ENCODE results near the gene TTC39C. TPM values are rescaled to one million over a fixed set of nuclear protein-coding genes. Genes with fewer than 3 reads are reported as not detected.

Gene TTC39C
- total and polyA plus RNA-seq, 2 donors (not counting 3 experiments of a cell fraction or from before 2014, with no cell fraction given): 0.61 to 6.2 TPM

DNA sequence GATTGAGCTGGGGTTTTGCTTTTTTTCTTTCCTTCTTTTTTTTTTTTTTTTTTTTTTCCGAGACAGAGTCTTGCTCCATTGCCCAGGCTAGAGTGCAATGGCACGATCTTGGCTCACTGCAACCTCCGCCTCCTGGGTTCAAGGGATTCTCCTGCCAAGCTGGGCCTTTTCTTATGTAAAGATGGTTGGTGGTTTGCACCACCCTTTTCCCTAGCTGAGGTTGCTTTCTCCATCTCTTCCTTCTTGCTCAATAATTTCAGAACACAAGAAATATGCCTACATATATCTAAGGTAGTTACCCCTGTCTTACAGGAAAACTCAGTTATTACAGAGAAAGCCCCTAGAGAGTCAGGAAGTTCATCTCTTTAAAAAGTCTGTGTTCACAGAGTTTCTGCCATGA is 7.0 kb downstream of the TTC39C start:
- CTCF ChIA-PET: interaction anchor here (1.2 kb wide), 1 partner anchor 34 kb away, joined by 3 read pairs; no protein-coding TSS in a partner anchor
- no peak for DNase-seq (ENCODE audit: low read depth, low spot score)
- Histone ChIP-seq H3K79me2 (ENCODE audit: control insufficient read depth, insufficient read depth, low read length) (no peaks in the 10 kb centered on the region), H3K4me1 (ENCODE audit: control insufficient read depth, extremely low read depth, insufficient read depth, low read length) (no peaks in the 10 kb centered on the region), H3K9ac (replicated peaks; ENCODE audit: extremely low read depth, insufficient read depth, low read length) (no peak overlapping the region), H3K4me3 (replicated peaks in 1 of 3; ENCODE audit: insufficient read depth in 1 of 3, low read depth in 1 of 3, low read length in 3 of 3) (no peak overlapping the region), H2AFZ (ENCODE audit: low read depth, low read length) (no peak overlapping the region), H3K27ac (ENCODE audit: insufficient read depth, low read depth, low read length) (no peak overlapping the region), H3K36me3 (ENCODE audit: control insufficient read depth in 2 of 2, extremely low read depth in 1 of 2, insufficient read depth in 2 of 2, low read length in 2 of 2) (no peaks in the 10 kb centered on the region), H3K4me2 (ENCODE audit: insufficient read depth, low read length) (no peak overlapping the region), H3K27me3 (ENCODE audit: control insufficient read depth in 2 of 2, insufficient read depth in 2 of 2, low read length in 2 of 2) (peaks cover 0 to 3% of the 10 kb centered on the region in 2 experiments), H4K20me1 (replicated peaks; ENCODE audit: control insufficient read depth, extremely low read depth, insufficient read depth, low read length) (no peaks in the 10 kb centered on the region), H3K9me3 (replicated peaks; ENCODE audit: control insufficient read depth, insufficient read depth, low read length) (no peaks in the 10 kb centered on the region), H3K9me1 (replicated peaks; ENCODE audit: control insufficient read depth, extremely low read depth, insufficient read depth, low read length) (no peaks in the 10 kb centered on the region)
- no TSS peak for BruUV-seq (replicated peaks)
- FAIRE-seq: no peak
- POLR2A ChIA-PET: no interaction called here
- TF ChIP-seq, protein P1, sequence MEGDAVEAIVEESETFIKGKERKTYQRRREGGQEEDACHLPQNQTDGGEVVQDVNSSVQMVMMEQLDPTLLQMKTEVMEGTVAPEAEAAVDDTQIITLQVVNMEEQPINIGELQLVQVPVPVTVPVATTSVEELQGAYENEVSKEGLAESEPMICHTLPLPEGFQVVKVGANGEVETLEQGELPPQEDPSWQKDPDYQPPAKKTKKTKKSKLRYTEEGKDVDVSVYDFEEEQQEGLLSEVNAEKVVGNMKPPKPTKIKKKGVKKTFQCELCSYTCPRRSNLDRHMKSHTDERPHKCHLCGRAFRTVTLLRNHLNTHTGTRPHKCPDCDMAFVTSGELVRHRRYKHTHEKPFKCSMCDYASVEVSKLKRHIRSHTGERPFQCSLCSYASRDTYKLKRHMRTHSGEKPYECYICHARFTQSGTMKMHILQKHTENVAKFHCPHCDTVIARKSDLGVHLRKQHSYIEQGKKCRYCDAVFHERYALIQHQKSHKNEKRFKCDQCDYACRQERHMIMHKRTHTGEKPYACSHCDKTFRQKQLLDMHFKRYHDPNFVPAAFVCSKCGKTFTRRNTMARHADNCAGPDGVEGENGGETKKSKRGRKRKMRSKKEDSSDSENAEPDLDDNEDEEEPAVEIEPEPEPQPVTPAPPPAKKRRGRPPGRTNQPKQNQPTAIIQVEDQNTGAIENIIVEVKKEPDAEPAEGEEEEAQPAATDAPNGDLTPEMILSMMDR (IDR thresholded peaks at IDR 0.05; ENCODE audit: extremely low read depth in 1 of 2, insufficient read depth in 1 of 2, low read depth in 1 of 2, low read length in 2 of 2): no peak
- TF ChIP-seq POLR2AphosphoS5 (IDR thresholded peaks at IDR 0.05; ENCODE audit: insufficient read depth, low read depth, low read length) (no peak), FOS (IDR thresholded peaks at IDR 0.05; ENCODE audit: borderline replicate concordance, insufficient read depth, low read length) (no peak), MYC (IDR thresholded peaks at IDR 0.05; ENCODE audit: low read depth, low read length) (no peak), EZH2 (IDR thresholded peaks at IDR 0.05; ENCODE audit: borderline replicate concordance, low read depth, low read length, severe bottlenecking) (no peak), JUN (IDR thresholded peaks at IDR 0.05; ENCODE audit: borderline replicate concordance, insufficient read depth, insufficient read length, low read depth) (no peak), POLR2A (IDR thresholded peaks at IDR 0.05; ENCODE audit: low read depth, low read length) (no peak)
- intact Hi-C loops (cut with micrococcal nuclease) (no loop called here), dilution Hi-C loops (cut with MboI; ENCODE audit: extremely low pct_ligation_motif_present, low sequenced_read_pairs) (no loop called here)
